Ovary (tissue), 9 donors: Measurements from ENCODE around the gene UBTD1. TPM values are rescaled to one million over a fixed set of nuclear protein-coding genes. Genes with fewer than 3 reads are reported as not detected.

Experiments used
- DNase-seq, 5 donors: peaks; one replicate each; pipeline ENCODE4 v3.0.0-alpha.2; 2019 to 2020
- H3K27ac ChIP-seq, 2 donors: fragments of 200-600 bp; one replicate each; pipeline versions ENCODE4 v1.5.1 to v1.8.0; 2019 to 2022
- H3K27me3 ChIP-seq: fragments of 200-600 bp; one replicate; pipeline ENCODE4 v1.8.0; 2022
- H3K36me3 ChIP-seq: fragments of 200-600 bp; sonication (generic); one replicate; pipeline ENCODE4 v1.5.1; 2019
- H3K4me1 ChIP-seq: one replicate; pipeline ENCODE4 v1.8.1; 2013; ENCODE audit warnings: mild to moderate bottlenecking, moderate library complexity; ENCODE audit not compliant: insufficient read depth
- H3K4me3 ChIP-seq: fragments of 200-600 bp; sonication (generic); one replicate; pipeline ENCODE4 v1.5.1; 2017
- H3K9me3 ChIP-seq, 2 donors: fragments of 200-600 bp in 1 of 2; sonication (generic) in 1 of 2; one replicate each; pipeline versions ENCODE4 v1.5.1 to v1.8.1; 2013 to 2019; ENCODE audit warnings: mild to moderate bottlenecking in 1 of 2, moderate library complexity in 1 of 2
- CTCF ChIP-seq, 3 donors: fragments of 450-650 bp in 2 of 3; fragments of 200-600 bp in 1 of 3; IDR thresholded peaks; one replicate each; pipeline versions ENCODE4 v1.5.1 to v1.8.0; 2016 to 2022; ENCODE audit warnings: antibody characterized with exemption in 3 of 3, mild to moderate bottlenecking in 1 of 3
- EP300 ChIP-seq: sonication (generic); formaldehyde crosslinking; IDR thresholded peaks from one replicate; pipeline ENCODE4 v1.6.1; 2017; ENCODE audit warnings: antibody characterized with exemption
- POLR2A ChIP-seq: fragments of 450-650 bp; IDR thresholded peaks from one replicate; pipeline ENCODE4 v1.6.1; 2017; ENCODE audit warnings: antibody characterized with exemption, mild to moderate bottlenecking, moderate library complexity
- WGBS, 3 donors: extraction: QIAGEN DNeasy Blood & Tissue Kit in 1 of 3; methylation state at CpG; one replicate each; pipeline versions ENCODE4 v1.1.5 to v1.1.7; 2013 to 2017; 5-methylcytosine and 5-hydroxymethylcytosine counted together
- intact Hi-C, 4 donors: fragments of 100-400 bp; cut with DNase I; formaldehyde crosslinking; loops; one replicate each; pipeline versions ENCODE4 v1.11.0 to v1.15.1; 2022 to 2023
- polyA plus RNA-seq, 2 donors: library from polyadenylated mRNA; stranded (reverse); fragments of 200-250 nt in 1 of 2; fragments of 350-450 nt in 1 of 2; fragmentation: Illumina TruSeq in 1 of 2; extraction: RNeasy Lipid Tissue Mini Kit (QIAGEN cat#74804) in 1 of 2; gene quantifications; one replicate each; pipeline ENCODE4 v1.2.3, GENCODE V29; 2013 to 2014
- total RNA-seq, 7 donors: library from RNA; depleted of rRNA in 2 of 7; stranded (reverse); fragments of >200 nt in 2 of 7; fragmentation: NEBNext Ultra II Directional in 3 of 7; extraction: Animal tissue kit (Norgen Biotek cat#: 25700) in 3 of 7; gene quantifications; one replicate each; pipeline versions ENCODE4 v1.1.0 to v1.2.4, GENCODE V29; 2016 to 2023
- donor health status: DM: no; HTN: no; CAD: no; lungs with moderate emphysema.
- donor health status: DM: no; HTN: no; CAD: no.
- donor health status: Bipolar disorder and iron deficiency.
- donor health status: DM: yes; HTN: yes; CAD: no.
- donor health status: DM: no; HTN: no; CAD: no.
- donor health status: DM: yes; HTN: yes; CAD: no.

Gene UBTD1
- total and polyA plus RNA-seq, 9 donors, result 0.20 to 15.2 (median 11.5) TPM

GRCh38 chr10:97577701-97578100, 79.0 kb downstream of the UBTD1 start:
- no peak overlapping the region for H3K4me3 ChIP-seq
- no peaks in the 10 kb centered on the region for H3K4me1 ChIP-seq
- peak in 1 of 5 donors; percentile 13 for DNase-seq
- no peak for TF ChIP-seq POLR2A
- no peak for TF ChIP-seq CTCF (IDR thresholded peaks at IDR 0.05)
- no peaks in the 10 kb centered on the region for H3K36me3 ChIP-seq
- no peaks in the 10 kb centered on the region for H3K27me3 ChIP-seq
- H3K27ac ChIP-seq, result no peak overlapping the region
- intact Hi-C loops, result no loop called here
- H3K9me3 ChIP-seq, result no peaks in the 10 kb centered on the region
- 69 to 80% (median 71%) methylated on average over 8 to 9 of the region's 9 CpGs for WGBS, 3 donors

- no peak overlapping the region for H3K4me3 ChIP-seq
- intact Hi-C loops, result no loop called here
- WGBS, 3 donors, result 68 to 82% (median 69%) methylated on average over 39 to 40 of the region's 40 CpGs
Measured at GRCh38 chr10:97578171-97578844, 79.6 kb downstream of the UBTD1 start.

GRCh38 chr10:97580421-97581367, 82.0 kb downstream of the UBTD1 start:
- H3K4me1 ChIP-seq, result no peaks in the 10 kb centered on the region
- no peaks in the 10 kb centered on the region for H3K9me3 ChIP-seq
- no peak for TF ChIP-seq CTCF (IDR thresholded peaks at IDR 0.05)
- no peak for TF ChIP-seq EP300
- no peak for TF ChIP-seq POLR2A
- DNase-seq, result no peak
- no peaks in the 10 kb centered on the region for H3K36me3 ChIP-seq
- H3K27ac ChIP-seq, result no peak overlapping the region
- intact Hi-C loops, result no loop called here
- WGBS, 3 donors, result 85 to 89% (median 88%) methylated on average over 7 to 9 of the region's 9 CpGs
- H3K4me3 ChIP-seq, result no peak overlapping the region
- H3K27me3 ChIP-seq, result no peaks in the 10 kb centered on the region

More at GRCh38 chr10:97578171-97578844, 79.6 kb downstream of the UBTD1 start:
- Histone ChIP-seq H3K27ac (no peak overlapping the region), H3K9me3 (no peaks in the 10 kb centered on the region), H3K27me3 (no peaks in the 10 kb centered on the region), H3K36me3 (no peaks in the 10 kb centered on the region), H3K4me1 (no peaks in the 10 kb centered on the region)
- DNase-seq, result no peak
- no peak for TF ChIP-seq POLR2A
- no peak for TF ChIP-seq CTCF (IDR thresholded peaks at IDR 0.05)
- no peak for TF ChIP-seq EP300

GRCh38 chr10:97582169-97582568, 83.4 kb downstream of the UBTD1 start:
- no peak for DNase-seq
- intact Hi-C loops, result no loop called here
- no peaks in the 10 kb centered on the region for H3K27me3 ChIP-seq
- TF ChIP-seq CTCF (IDR thresholded peaks at IDR 0.05) (no peak), POLR2A (no peak), EP300 (no peak)
- no peaks in the 10 kb centered on the region for H3K9me3 ChIP-seq
- H3K4me3 ChIP-seq, result no peak overlapping the region
- no peaks in the 10 kb centered on the region for H3K36me3 ChIP-seq
- H3K27ac ChIP-seq, result no peak overlapping the region
- WGBS, 3 donors, result 88 to 95% (median 92%) methylated on average over 8 of the region's 8 CpGs
- H3K4me1 ChIP-seq, result no peaks in the 10 kb centered on the region
